NCI-H2107 (cell line): ENCODE data around the gene CDC27.
A peak's percentile ranks its signal among the peaks of the same experiment; 100 is the strongest.
"Not testable (repeated sequence)": the region's sequence is repeated elsewhere in the genome, so short reads cannot be mapped to it uniquely, and the experiment has no call there.

Experiments used
- DNase-seq: peaks from one replicate; lab custom pipeline; 2025; lab: John Stamatoyannopoulos, UW

The CDC27 gene

GRCh38 chr17:47131761-47132160, 57.3 kb downstream of the CDC27 start:
- DNase-seq = no peak

- DNase-seq = not testable (repeated sequence)
These were observed 62.3 kb downstream of the CDC27 start for GRCh38 chr17:47126835-47127234.

- DNase-seq = not testable (repeated sequence)
These were observed 65.8 kb downstream of the CDC27 start for GRCh38 chr17:47123262-47123661.

GRCh38 chr17:47120521-47121095, 68.5 kb downstream of the CDC27 start:
- no peak for DNase-seq

- no peak for DNase-seq
These were observed 69.2 kb downstream of the CDC27 start for GRCh38 chr17:47119746-47120520.

GRCh38 chr17:47117386-47117785, 71.7 kb downstream of the CDC27 start:
- no peak for DNase-seq

- DNase-seq = no peak
These were observed 83.0 kb downstream of the CDC27 start for GRCh38 chr17:47106130-47106529.

GRCh38 chr17:47105246-47105645, 83.8 kb downstream of the CDC27 start:
- DNase-seq = not testable (repeated sequence)

- DNase-seq = no peak
These were observed 86.2 kb downstream of the CDC27 start for GRCh38 chr17:47102914-47103313.

GRCh38 chr17:47099987-47100711, 88.9 kb downstream of the CDC27 start:
- peak; percentile 73 for DNase-seq

- no peak for DNase-seq
These were observed 89.6 kb downstream of the CDC27 start for GRCh38 chr17:47099451-47099986.

- no peak for DNase-seq
These were observed 92.8 kb downstream of the CDC27 start for GRCh38 chr17:47096343-47096742.

- DNase-seq = no peak
These were observed 93.8 kb downstream of the CDC27 start for GRCh38 chr17:47095268-47095667.

GRCh38 chr17:47087093-47087492, 102.0 kb downstream of the CDC27 start:
- DNase-seq = no peak

GRCh38 chr17:47085736-47086135, 103.4 kb downstream of the CDC27 start:
- DNase-seq = no peak

- DNase-seq = no peak
These were observed 110.3 kb downstream of the CDC27 start for GRCh38 chr17:47078801-47079200.

- no peak for DNase-seq
These were observed 111.5 kb downstream of the CDC27 start for GRCh38 chr17:47077576-47077975.

- no peak for DNase-seq
These were observed 112.9 kb downstream of the CDC27 start for GRCh38 chr17:47076171-47076570.

- not testable (repeated sequence) for DNase-seq
These were observed 114.7 kb downstream of the CDC27 start for GRCh38 chr17:47074361-47074760.

- not testable (repeated sequence) for DNase-seq
These were observed 115.5 kb downstream of the CDC27 start for GRCh38 chr17:47073629-47074028.

- no peak for DNase-seq
These were observed 116.2 kb downstream of the CDC27 start for GRCh38 chr17:47072886-47073285.

GRCh38 chr17:47071171-47071570, 117.9 kb downstream of the CDC27 start:
- DNase-seq = not testable (repeated sequence)

- peak; percentile 5 for DNase-seq
These were observed 118.8 kb downstream of the CDC27 start for GRCh38 chr17:47070266-47070665.
